ENCODE measurements around the gene CEMIP. TPM values are rescaled to one million over a fixed set of nuclear protein-coding genes. Genes with fewer than 3 reads are reported as not detected.

The CEMIP gene
- total and polyA plus RNA-seq, 4 donors: 11.6 to 257 (median 62.6) TPM

DNA sequence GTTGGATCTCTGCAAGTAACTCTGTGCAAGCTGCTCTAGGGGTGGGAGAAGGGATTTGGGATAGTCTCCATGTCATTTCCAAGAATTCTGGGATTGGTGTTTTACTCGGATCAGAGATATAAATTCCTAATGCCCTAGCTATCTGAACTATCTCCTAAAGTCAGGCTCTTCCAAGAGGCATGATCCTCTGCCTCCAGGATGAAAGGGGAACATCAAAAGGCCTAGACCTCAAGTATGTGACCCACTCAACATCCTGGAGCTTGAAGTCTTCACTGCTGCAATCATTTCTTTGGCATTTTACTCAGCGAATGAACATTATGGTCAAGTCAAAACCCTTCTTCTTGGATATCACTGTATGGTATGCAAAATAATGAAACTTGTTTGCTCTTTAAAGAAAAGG lies 104.5 kb downstream of the CEMIP start:
- WGBS (ENCODE audit: insufficient coverage): no CpG with 5 or more reads among the region's 2 CpGs
- H3K27ac ChIP-seq (ENCODE audit: low read depth, low read length): no peak overlapping the region
- H3K9me3 ChIP-seq (ENCODE audit: control insufficient read depth, insufficient read depth, low read length): no peaks in the 10 kb centered on the region
- peaks cover 2% of the 10 kb centered on the region for H3K27me3 ChIP-seq (ENCODE audit: control insufficient read depth, insufficient read depth, low read length)
- H3K4me3 ChIP-seq (ENCODE audit: low read depth, low read length): no peak overlapping the region
- DNase-seq (ENCODE audit: low read depth in 4 of 6, low spot score in 6 of 6): no peak
- H3K36me3 ChIP-seq (ENCODE audit: control insufficient read depth, insufficient read depth, low read length): peaks cover 2% of the 10 kb centered on the region
- peaks cover 3% of the 10 kb centered on the region for H3K4me1 ChIP-seq (ENCODE audit: control insufficient read depth, insufficient read depth, low read length)

DNA sequence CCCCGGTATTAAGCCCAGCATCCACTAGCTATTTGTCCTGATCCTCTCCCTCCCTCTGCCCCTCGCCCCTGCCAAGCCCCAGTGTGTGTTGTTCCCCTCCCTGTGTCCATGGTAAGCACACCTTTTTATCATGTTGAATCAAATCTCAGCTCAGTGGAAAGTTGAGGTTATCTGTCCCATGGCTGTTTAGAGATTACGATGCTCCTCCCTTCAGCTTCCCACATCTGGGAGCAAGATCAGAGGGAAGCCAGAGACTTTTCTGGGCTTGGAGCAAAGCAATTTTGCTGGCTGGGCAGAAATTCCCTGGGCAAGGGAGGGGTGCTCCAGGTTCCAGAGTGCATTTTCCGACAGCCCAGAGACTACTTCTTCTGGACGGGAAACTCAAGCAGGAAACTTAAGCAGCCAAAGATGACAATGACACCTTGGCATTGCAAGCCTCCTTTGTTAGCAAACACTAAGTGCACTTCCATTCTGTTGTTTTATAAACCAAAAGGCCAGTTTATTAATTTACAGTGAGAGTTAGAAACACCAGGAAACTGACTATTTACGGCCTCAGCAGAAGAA lies 105.9 kb downstream of the CEMIP start:
- no peaks in the 10 kb centered on the region for H3K9me3 ChIP-seq (ENCODE audit: control insufficient read depth, insufficient read depth, low read length)
- H3K4me3 ChIP-seq (ENCODE audit: low read depth, low read length): no peak overlapping the region
- peaks cover 2% of the 10 kb centered on the region for H3K36me3 ChIP-seq (ENCODE audit: control insufficient read depth, insufficient read depth, low read length)
- no peak overlapping the region for H3K27ac ChIP-seq (ENCODE audit: low read depth, low read length)
- WGBS (ENCODE audit: insufficient coverage): 86% methylated on average over 5 of the region's 6 CpGs
- peaks cover 2% of the 10 kb centered on the region for H3K27me3 ChIP-seq (ENCODE audit: control insufficient read depth, insufficient read depth, low read length)
- no peak for DNase-seq (ENCODE audit: low read depth in 4 of 6, low spot score in 6 of 6)
- peaks cover 3% of the 10 kb centered on the region for H3K4me1 ChIP-seq (ENCODE audit: control insufficient read depth, insufficient read depth, low read length)

DNA sequence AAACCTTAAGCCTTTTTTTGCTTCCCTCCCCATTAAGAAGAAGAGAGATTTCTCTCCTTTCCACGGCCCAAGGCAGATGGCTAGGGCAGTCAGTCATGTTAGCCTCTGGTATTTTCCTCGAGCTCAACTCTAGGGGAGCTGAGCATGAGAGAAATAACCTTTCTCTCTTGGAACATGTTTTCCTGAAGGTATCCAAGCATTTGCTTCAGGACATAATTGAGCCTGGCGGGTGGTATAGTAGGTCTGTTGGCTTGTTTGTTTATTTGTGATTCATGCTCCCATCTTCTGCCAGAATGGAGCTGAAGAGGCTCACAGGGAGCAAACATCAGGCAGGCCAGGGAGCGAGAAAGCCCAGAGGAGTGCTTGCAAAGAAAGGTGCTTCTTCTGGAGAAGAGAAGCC lies 108.0 kb downstream of the CEMIP start:
- no peaks in the 10 kb centered on the region for H3K27me3 ChIP-seq (ENCODE audit: control insufficient read depth, insufficient read depth, low read length)
- no peak overlapping the region for H3K4me3 ChIP-seq (ENCODE audit: low read depth, low read length)
- WGBS (ENCODE audit: insufficient coverage): 30% methylated on average over 2 of the region's 4 CpGs
- no peaks in the 10 kb centered on the region for H3K9me3 ChIP-seq (ENCODE audit: control insufficient read depth, insufficient read depth, low read length)
- H3K36me3 ChIP-seq (ENCODE audit: control insufficient read depth, insufficient read depth, low read length): peaks cover 2% of the 10 kb centered on the region
- peaks cover 3% of the 10 kb centered on the region for H3K4me1 ChIP-seq (ENCODE audit: control insufficient read depth, insufficient read depth, low read length)
- DNase-seq (ENCODE audit: low read depth in 4 of 6, low spot score in 6 of 6): peak in 3 of 6 donors; percentile 9 to 46 (median 31)
- no peak overlapping the region for H3K27ac ChIP-seq (ENCODE audit: low read depth, low read length)

DNA sequence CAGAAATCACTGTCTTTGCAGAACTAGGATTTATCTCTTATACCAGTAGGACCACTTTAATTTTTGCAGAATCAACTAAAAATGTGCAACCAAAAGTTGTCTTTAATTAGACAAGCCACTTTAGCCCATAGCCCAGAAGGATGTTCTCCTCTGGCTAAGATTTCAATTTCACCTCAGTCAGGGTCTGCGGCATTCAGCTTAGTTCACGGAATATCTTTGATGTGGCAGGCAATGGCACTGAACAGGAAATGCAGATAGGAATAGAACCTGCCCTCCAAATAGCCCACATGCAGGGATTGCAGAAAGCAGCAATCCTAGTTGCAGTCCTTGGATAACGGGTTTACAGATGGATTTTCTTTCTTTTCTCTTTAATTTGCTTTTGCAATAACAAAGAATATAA lies 109.7 kb downstream of the CEMIP start:
- no peaks in the 10 kb centered on the region for H3K9me3 ChIP-seq (ENCODE audit: control insufficient read depth, insufficient read depth, low read length)
- H3K4me1 ChIP-seq (ENCODE audit: control insufficient read depth, insufficient read depth, low read length): peaks cover 3% of the 10 kb centered on the region
- DNase-seq (ENCODE audit: low read depth in 4 of 6, low spot score in 6 of 6): peak in 1 of 6 donors; percentile 14
- no peaks in the 10 kb centered on the region for H3K27me3 ChIP-seq (ENCODE audit: control insufficient read depth, insufficient read depth, low read length)
- 100% methylated on average over 2 of the region's 3 CpGs for WGBS (ENCODE audit: insufficient coverage)
- H3K4me3 ChIP-seq (ENCODE audit: low read depth, low read length): no peak overlapping the region
- no peak overlapping the region for H3K27ac ChIP-seq (ENCODE audit: low read depth, low read length)
- peaks cover 2% of the 10 kb centered on the region for H3K36me3 ChIP-seq (ENCODE audit: control insufficient read depth, insufficient read depth, low read length)

DNA sequence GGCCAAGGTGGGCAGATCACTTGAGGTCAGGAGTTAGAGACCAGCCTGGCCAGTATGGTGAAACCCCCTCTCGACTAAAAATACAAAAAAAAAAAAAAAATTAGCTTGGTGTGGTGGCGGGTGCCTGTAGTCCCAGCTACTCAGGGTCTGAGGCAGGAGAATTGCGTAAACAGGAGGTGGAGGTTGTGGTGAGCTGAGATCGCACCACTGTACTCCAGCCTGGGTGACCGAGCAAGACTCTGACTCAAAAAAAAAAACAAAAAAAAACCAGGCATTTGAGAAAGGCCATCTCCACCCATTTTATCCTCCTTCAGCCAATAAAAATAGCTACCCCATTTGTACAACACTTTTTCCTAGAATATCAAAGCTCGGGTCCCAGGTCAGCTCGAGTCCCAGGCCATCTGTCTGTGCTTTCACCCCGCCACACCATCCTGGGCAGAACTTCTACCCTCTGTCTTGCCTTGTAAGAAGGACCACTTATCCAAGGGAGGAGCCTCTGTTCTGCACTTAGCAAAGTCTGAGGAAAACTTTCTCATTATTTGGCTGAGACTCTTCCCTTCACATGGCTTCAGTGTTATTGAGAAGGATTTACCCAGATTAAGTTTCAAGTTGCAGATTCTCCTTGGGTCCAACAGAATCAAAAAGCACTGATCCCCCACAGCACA lies 111.3 kb downstream of the CEMIP start:
- Histone ChIP-seq H3K9me3 (ENCODE audit: control insufficient read depth, insufficient read depth, low read length) (no peaks in the 10 kb centered on the region), H3K27ac (ENCODE audit: low read depth, low read length) (no peak overlapping the region), H3K4me1 (ENCODE audit: control insufficient read depth, insufficient read depth, low read length) (peaks cover 3% of the 10 kb centered on the region), H3K27me3 (ENCODE audit: control insufficient read depth, insufficient read depth, low read length) (no peaks in the 10 kb centered on the region), H3K36me3 (ENCODE audit: control insufficient read depth, insufficient read depth, low read length) (no peaks in the 10 kb centered on the region), H3K4me3 (ENCODE audit: low read depth, low read length) (no peak overlapping the region)
- 93% methylated on average over 3 of the region's 8 CpGs for WGBS (ENCODE audit: insufficient coverage)
- DNase-seq (ENCODE audit: low read depth in 4 of 6, low spot score in 6 of 6): no peak

DNA sequence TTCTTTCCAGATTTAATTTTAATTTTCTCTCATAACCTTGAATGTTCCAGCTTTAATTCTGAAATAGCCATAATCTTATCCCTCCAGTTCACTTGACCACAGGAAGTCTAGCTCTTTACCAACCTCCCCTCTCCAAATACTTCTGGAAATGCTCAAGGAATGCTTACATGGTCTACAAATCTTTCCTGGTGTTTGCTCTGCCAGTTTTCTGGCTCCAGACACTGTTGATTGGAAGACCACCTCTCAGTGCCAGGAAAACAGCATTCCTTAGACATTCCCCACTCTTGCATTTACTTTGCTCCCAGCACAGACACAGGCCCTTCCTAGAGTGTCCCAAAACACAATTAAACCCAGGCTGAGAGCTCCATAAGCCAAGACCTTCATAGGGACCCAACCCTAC lies 111.8 kb downstream of the CEMIP start:
- Histone ChIP-seq H3K9me3 (ENCODE audit: control insufficient read depth, insufficient read depth, low read length) (no peaks in the 10 kb centered on the region), H3K4me3 (ENCODE audit: low read depth, low read length) (no peak overlapping the region), H3K27me3 (ENCODE audit: control insufficient read depth, insufficient read depth, low read length) (no peaks in the 10 kb centered on the region), H3K27ac (ENCODE audit: low read depth, low read length) (no peak overlapping the region), H3K36me3 (ENCODE audit: control insufficient read depth, insufficient read depth, low read length) (no peaks in the 10 kb centered on the region), H3K4me1 (ENCODE audit: control insufficient read depth, insufficient read depth, low read length) (peaks cover 3% of the 10 kb centered on the region)
- no peak for DNase-seq (ENCODE audit: low read depth in 4 of 6, low spot score in 6 of 6)

DNA sequence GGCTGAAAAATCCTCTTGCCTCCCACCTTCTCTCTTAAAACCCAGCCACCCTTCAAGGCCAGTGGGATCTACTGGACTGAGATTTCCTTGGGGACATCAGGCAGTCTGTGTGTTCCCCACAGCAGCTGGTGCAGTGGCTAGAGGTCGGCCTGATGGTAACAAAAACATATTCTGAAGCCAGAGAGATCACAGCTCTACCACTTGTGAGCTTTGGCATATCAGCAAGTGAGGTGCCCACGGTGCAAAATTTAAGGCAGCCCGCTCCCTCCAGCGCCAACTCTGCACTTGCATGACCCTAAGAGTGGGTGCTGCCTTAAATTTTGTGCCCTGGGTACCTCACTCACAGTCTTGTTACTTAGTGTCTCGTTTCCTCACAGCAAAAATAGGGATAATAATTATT lies 113.2 kb downstream of the CEMIP start:
- Histone ChIP-seq H3K4me1 (ENCODE audit: control insufficient read depth, insufficient read depth, low read length) (peaks cover 1% of the 10 kb centered on the region), H3K27me3 (ENCODE audit: control insufficient read depth, insufficient read depth, low read length) (no peaks in the 10 kb centered on the region), H3K4me3 (ENCODE audit: low read depth, low read length) (no peak overlapping the region), H3K9me3 (ENCODE audit: control insufficient read depth, insufficient read depth, low read length) (no peaks in the 10 kb centered on the region), H3K27ac (ENCODE audit: low read depth, low read length) (no peak overlapping the region), H3K36me3 (ENCODE audit: control insufficient read depth, insufficient read depth, low read length) (no peaks in the 10 kb centered on the region)
- no peak for DNase-seq (ENCODE audit: low read depth in 4 of 6, low spot score in 6 of 6)
- WGBS (ENCODE audit: insufficient coverage): 79% methylated on average over 4 of the region's 5 CpGs

DNA sequence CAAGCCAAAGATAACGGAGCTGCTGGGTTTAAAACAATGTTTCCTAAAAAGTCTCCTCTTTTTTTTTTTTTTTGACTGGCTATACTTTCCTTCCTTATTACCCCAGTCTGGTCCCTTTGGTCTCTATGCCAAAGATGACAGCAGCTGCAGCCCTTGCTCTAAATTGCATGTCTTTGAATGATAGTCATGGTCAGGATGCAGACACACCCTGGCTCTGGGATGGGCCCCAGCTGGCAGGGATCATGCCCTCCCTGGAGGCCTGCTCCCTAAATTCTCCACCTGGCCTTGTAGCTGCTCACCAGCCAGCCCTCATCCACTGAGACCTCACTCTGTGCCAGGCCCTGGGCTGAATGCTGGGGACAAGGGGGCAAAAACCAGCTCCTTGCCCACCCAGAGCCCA lies 114.6 kb downstream of the CEMIP start:
- Histone ChIP-seq H3K4me1 (ENCODE audit: control insufficient read depth, insufficient read depth, low read length) (no peaks in the 10 kb centered on the region), H3K4me3 (ENCODE audit: low read depth, low read length) (no peak overlapping the region), H3K9me3 (ENCODE audit: control insufficient read depth, insufficient read depth, low read length) (no peaks in the 10 kb centered on the region), H3K27ac (ENCODE audit: low read depth, low read length) (no peak overlapping the region), H3K27me3 (ENCODE audit: control insufficient read depth, insufficient read depth, low read length) (no peaks in the 10 kb centered on the region), H3K36me3 (ENCODE audit: control insufficient read depth, insufficient read depth, low read length) (no peaks in the 10 kb centered on the region)
- WGBS (ENCODE audit: insufficient coverage): no CpG with 5 or more reads among the region's 1 CpG
- peak in 1 of 6 donors; percentile 57 for DNase-seq (ENCODE audit: low read depth in 4 of 6, low spot score in 6 of 6)

DNA sequence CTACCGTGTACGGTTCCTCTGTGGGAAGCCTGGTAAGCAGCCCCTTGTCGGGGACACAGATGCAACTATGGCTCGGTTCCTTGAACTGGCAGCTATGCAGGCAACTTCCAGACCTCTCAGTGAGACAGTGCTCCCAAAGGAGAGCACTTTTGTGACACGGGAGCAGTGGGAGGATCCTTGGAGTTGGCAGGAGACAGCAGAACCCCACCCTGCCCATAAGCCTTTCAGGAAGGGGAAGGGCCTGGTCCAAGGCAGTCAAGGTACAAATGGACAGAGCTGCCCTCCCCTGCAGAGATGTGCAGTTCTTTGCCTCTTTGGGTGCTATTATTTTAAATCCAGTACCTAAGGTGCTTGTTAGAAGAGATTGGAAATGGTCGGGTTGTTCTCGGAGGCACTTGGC lies 115.9 kb downstream of the CEMIP start:
- H3K36me3 ChIP-seq (ENCODE audit: control insufficient read depth, insufficient read depth, low read length): no peaks in the 10 kb centered on the region
- 90% methylated on average over 7 of the region's 7 CpGs for WGBS (ENCODE audit: insufficient coverage)
- no peaks in the 10 kb centered on the region for H3K9me3 ChIP-seq (ENCODE audit: control insufficient read depth, insufficient read depth, low read length)
- no peak overlapping the region for H3K4me3 ChIP-seq (ENCODE audit: low read depth, low read length)
- no peak for DNase-seq (ENCODE audit: low read depth in 4 of 6, low spot score in 6 of 6)
- H3K27ac ChIP-seq (ENCODE audit: low read depth, low read length): no peak overlapping the region
- no peaks in the 10 kb centered on the region for H3K27me3 ChIP-seq (ENCODE audit: control insufficient read depth, insufficient read depth, low read length)
- no peaks in the 10 kb centered on the region for H3K4me1 ChIP-seq (ENCODE audit: control insufficient read depth, insufficient read depth, low read length)

DNA sequence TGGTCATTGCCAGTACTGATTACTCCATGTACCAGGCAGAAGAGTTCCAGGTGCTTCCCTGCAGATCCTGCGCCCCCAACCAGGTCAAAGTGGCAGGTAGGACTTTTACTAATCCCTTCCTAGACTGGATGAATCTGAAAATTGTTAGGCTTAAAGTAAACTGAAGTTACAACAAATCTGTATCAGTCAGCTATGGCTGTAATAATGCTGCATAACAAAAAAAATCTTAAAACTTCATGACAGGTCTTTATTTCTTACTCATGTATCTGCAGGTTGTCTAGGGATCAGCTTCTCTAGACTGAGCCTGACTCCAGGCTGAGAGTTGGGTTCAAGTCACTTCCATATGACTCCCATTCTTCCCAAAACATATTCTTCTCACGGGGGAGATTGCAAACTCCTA lies 116.8 kb downstream of the CEMIP start:
- Histone ChIP-seq H3K27ac (ENCODE audit: low read depth, low read length) (no peak overlapping the region), H3K36me3 (ENCODE audit: control insufficient read depth, insufficient read depth, low read length) (peaks cover 6% of the 10 kb centered on the region), H3K4me3 (ENCODE audit: low read depth, low read length) (no peak overlapping the region), H3K4me1 (ENCODE audit: control insufficient read depth, insufficient read depth, low read length) (no peaks in the 10 kb centered on the region), H3K9me3 (ENCODE audit: control insufficient read depth, insufficient read depth, low read length) (no peaks in the 10 kb centered on the region), H3K27me3 (ENCODE audit: control insufficient read depth, insufficient read depth, low read length) (no peaks in the 10 kb centered on the region)
- no peak for DNase-seq (ENCODE audit: low read depth in 4 of 6, low spot score in 6 of 6)
- 100% methylated on average over 1 of the region's 2 CpGs for WGBS (ENCODE audit: insufficient coverage)

Data from spinal cord (tissue), 10 donors.